Mucosa of descending colon (tissue), 3 donors: ENCODE results near the gene FFAR1. TPM values are rescaled to one million over a fixed set of nuclear protein-coding genes. Genes with fewer than 3 reads are reported as not detected.

ENCODE experiments used
- ATAC-seq: fragments of 200-7000 bp; cut with Tn5 transposase; one replicate; pipeline ENCODE4 v1.9.1; 2020; ENCODE audit warnings: mild to moderate bottlenecking, moderate library complexity
- DNase-seq, 3 donors: peaks; one replicate each; pipeline ENCODE4 v3.0.0-alpha.2; 2020
- H3K36me3 ChIP-seq: fragments of 200-600 bp; one replicate; pipeline ENCODE4 v1.8.0; 2021; ENCODE audit warnings: low read depth, mild to moderate bottlenecking
- H3K4me1 ChIP-seq: fragments of 200-600 bp; one replicate; pipeline ENCODE4 v1.8.0; 2021; ENCODE audit warnings: low read depth, mild to moderate bottlenecking
- H3K4me3 ChIP-seq: fragments of 200-600 bp; one replicate; pipeline ENCODE4 v1.8.0; 2021; ENCODE audit warnings: mild to moderate bottlenecking
- H3K9me3 ChIP-seq: fragments of 200-600 bp; one replicate; pipeline ENCODE4 v1.8.0; 2021; ENCODE audit warnings: mild to moderate bottlenecking
- intact Hi-C, 2 donors: fragments of 100-400 bp; cut with DNase I in 1 of 2; cut with micrococcal nuclease in 1 of 2; formaldehyde crosslinking; loops; one replicate each; pipeline versions ENCODE4 v1.11.0 to v1.11.1; 2022; cut with DNase I, micrococcal nuclease
- total RNA-seq, 3 donors: library from RNA; stranded (reverse); fragmentation: NEBNext Ultra II Directional in 2 of 3; extraction: Animal tissue kit (Norgen Biotek cat#: 25700) in 2 of 3; gene quantifications; one replicate each; pipeline versions ENCODE4 v1.2.1 to v1.2.4, GENCODE V29; 2021 to 2023
- TF ChIP-seq, protein P1 (sequence below): fragments of 200-600 bp; IDR thresholded peaks from one replicate; pipeline ENCODE4 v1.8.0; 2022; ENCODE audit warnings: antibody characterized with exemption, mild to moderate bottlenecking
- donor health status: DM: no; HTN: no; CAD: no; lungs with moderate emphysema.
- donor health status: DM: no; HTN: no; CAD: no.
- donor health status: DM: no; HTN: yes; CAD: no.

The FFAR1 gene
- total RNA-seq, 3 donors from 2014 or later = not detected

DNA sequence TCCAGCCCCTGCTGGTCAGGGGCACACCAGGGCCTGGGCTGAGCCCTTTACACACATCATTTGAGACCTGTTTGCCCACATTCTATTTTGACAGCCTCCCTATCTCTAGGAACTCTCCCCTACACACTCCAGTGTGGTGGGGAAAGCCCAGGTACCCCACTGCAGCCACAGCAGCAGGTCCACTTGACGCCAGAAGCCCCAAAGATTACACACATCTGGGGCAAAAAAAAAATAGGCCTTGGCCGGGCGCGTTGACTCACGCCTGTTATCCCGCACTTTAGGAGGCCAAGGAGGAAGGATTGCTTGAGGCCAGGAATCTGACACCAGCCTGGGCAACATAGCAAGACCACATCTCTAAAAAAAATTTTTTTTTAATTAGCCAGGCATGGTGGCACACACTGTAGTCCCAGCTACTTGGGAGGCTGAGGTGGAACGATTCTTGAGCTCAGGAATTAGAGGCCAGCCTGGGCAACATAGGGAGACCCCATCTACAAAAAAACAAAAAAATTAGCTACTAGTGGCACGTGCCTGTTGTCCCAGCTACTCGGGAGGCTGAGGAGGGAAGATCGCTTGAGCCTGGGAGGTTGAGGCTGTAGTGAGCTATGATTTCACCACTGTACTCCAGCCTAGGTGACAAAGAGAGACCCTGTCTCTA, 36.8 kb upstream of the FFAR1 start:
- Histone ChIP-seq H3K4me3 (no peak overlapping the region), H3K36me3 (no peaks in the 10 kb centered on the region), H3K4me1 (no peaks in the 10 kb centered on the region), H3K9me3 (no peaks in the 10 kb centered on the region)
- DNase-seq = no peak
- no peak for ATAC-seq
- intact Hi-C loops = no loop called here
- TF ChIP-seq, protein P1, sequence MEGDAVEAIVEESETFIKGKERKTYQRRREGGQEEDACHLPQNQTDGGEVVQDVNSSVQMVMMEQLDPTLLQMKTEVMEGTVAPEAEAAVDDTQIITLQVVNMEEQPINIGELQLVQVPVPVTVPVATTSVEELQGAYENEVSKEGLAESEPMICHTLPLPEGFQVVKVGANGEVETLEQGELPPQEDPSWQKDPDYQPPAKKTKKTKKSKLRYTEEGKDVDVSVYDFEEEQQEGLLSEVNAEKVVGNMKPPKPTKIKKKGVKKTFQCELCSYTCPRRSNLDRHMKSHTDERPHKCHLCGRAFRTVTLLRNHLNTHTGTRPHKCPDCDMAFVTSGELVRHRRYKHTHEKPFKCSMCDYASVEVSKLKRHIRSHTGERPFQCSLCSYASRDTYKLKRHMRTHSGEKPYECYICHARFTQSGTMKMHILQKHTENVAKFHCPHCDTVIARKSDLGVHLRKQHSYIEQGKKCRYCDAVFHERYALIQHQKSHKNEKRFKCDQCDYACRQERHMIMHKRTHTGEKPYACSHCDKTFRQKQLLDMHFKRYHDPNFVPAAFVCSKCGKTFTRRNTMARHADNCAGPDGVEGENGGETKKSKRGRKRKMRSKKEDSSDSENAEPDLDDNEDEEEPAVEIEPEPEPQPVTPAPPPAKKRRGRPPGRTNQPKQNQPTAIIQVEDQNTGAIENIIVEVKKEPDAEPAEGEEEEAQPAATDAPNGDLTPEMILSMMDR = no peak

DNA sequence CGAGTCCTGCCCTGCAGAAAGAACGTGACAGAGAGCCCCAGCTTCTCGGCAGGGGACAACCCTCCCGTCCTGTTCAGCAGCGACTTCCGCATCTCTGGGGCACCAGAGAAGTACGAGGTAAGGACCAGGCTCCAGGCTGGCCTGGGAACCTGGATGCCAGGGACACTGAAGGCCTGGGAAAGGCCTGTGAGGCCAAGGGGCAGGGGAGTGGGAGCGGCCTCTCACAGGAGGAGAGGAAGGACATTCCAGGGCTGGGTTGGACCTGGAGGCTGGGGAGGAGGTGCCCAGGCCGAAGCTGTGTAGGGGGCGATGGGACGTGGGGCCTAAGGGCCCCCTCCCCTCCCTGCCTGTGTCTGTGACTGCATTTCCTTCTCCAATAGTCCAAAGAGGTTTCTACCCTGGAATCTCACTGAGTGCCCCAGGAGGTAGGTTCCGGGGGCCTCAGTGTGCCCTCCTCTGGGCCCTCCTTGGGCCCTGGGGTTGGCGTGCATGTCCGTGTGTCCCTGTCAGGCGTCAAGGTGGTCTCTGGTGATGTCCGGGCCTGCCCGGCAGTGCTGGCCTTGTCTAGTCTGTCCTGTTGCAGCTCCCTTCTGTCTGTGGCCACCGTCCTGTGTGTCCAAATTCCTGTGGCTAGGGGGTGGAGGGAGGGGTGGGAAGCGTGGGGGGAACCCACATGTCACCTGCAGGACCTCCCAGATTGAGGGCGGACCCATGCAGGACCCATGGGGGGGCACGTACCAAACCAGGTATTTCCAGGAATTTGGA, 35.6 kb upstream of the FFAR1 start:
- Histone ChIP-seq H3K36me3 (no peaks in the 10 kb centered on the region), H3K4me3 (no peak overlapping the region), H3K9me3 (no peaks in the 10 kb centered on the region), H3K4me1 (no peaks in the 10 kb centered on the region)
- no peak for ATAC-seq
- intact Hi-C loops = no loop called here
- DNase-seq = no peak
- TF ChIP-seq, protein P1 = no peak

DNA sequence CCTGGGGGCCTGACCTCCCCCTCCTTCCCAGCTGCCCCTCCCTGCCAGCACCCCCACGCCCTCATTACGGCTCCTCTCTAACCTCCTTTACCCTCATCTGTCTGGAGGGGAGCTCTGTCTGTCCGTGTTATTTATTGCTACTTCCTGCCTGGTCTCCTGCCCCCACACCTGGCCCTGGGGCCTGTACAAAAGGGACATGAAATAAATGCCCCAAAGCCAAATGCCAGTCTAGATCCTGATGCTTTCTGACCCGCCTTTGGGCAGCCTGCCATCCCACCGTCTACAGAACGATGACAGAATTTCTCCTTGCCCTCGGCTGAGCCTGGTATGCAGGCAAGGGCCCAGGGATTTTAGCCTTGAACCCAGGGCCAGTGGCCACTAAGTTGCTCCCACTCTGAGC, 34.1 kb upstream of the FFAR1 start:
- peak in 1 of 3 donors; percentile 41 for DNase-seq
- no peaks in the 10 kb centered on the region for H3K4me1 ChIP-seq

DNA sequence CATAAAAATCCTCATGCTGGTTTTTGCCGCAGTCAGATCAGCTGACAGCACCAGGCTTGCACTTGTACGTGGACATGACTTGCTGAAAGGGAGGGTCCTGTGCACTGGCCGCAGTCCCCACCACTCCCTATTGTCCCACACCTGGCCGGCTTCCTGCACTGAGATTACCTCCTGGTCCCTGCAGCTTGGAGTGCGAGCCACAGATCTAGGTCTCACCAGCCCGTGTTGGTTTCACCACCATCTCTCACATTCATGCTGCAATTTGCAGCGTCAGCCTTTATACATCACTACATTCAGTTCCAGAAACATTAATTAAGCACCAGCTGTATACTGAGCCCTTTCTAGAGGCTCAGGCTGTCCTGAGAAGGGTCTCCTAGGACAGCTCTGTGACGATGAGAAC, 33.7 kb upstream of the FFAR1 start:
- H3K36me3 ChIP-seq = no peaks in the 10 kb centered on the region
- intact Hi-C loops = no loop called here
- H3K4me3 ChIP-seq = no peak overlapping the region

More for the DNA sequence above, 34.1 kb upstream of the FFAR1 start:
- intact Hi-C loops = no loop called here
- no peaks in the 10 kb centered on the region for H3K9me3 ChIP-seq
- H3K4me3 ChIP-seq = no peak overlapping the region
- H3K36me3 ChIP-seq = no peaks in the 10 kb centered on the region
- TF ChIP-seq, protein P1 = no peak
- ATAC-seq = no peak

DNA sequence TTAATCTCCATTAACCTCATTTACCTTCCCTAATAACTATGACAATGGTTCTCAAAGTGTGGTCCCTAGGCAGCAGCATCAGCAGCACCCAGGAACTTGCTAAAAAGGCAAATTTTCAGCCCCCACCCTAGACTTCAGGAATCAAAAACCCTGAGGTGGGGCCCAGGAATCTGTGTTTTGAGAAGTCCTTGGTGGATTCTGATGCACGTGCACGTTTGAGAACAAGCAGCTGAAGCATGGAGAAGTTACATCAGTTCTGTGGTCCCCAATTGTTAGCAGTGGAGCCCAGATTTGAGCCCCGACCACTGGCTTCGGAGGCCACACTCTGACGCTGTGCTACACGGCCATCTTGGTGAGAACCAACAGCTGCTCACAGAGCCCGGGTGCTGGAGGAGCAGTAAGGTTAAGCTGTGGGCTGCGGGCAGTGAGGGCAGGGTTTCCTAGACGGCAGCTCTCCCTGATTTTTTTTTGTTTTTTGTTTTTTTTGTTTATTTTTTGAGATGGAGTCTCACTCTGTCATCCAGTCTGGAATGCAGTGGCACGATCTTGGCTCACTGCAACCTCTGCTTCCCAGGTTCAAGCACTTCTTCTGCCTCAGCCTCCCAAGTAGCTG, 32.7 kb upstream of the FFAR1 start:
- TF ChIP-seq, protein P1 = no peak
- Histone ChIP-seq H3K9me3 (no peaks in the 10 kb centered on the region), H3K4me1 (no peaks in the 10 kb centered on the region), H3K4me3 (no peak overlapping the region), H3K36me3 (no peaks in the 10 kb centered on the region)
- intact Hi-C loops = no loop called here
- ATAC-seq (no peak), DNase-seq (peak in 1 of 3 donors; percentile 37)

More for the DNA sequence above, 33.7 kb upstream of the FFAR1 start:
- ATAC-seq (no peak), DNase-seq (peak in 1 of 3 donors; percentile 23)
- H3K9me3 ChIP-seq = no peaks in the 10 kb centered on the region
- TF ChIP-seq, protein P1 = no peak
- no peaks in the 10 kb centered on the region for H3K4me1 ChIP-seq
